HG03108 (cell line): ENCODE results near the gene IFNG.

Experiments
- ATAC-seq: cut with Tn5 transposase; IDR thresholded peaks from one replicate; pipeline ENCODE4 v1.9.1; 2021; ENCODE audit warnings: moderate library complexity; ENCODE audit not compliant: unreplicated experiment

IFNG gene

DNA sequence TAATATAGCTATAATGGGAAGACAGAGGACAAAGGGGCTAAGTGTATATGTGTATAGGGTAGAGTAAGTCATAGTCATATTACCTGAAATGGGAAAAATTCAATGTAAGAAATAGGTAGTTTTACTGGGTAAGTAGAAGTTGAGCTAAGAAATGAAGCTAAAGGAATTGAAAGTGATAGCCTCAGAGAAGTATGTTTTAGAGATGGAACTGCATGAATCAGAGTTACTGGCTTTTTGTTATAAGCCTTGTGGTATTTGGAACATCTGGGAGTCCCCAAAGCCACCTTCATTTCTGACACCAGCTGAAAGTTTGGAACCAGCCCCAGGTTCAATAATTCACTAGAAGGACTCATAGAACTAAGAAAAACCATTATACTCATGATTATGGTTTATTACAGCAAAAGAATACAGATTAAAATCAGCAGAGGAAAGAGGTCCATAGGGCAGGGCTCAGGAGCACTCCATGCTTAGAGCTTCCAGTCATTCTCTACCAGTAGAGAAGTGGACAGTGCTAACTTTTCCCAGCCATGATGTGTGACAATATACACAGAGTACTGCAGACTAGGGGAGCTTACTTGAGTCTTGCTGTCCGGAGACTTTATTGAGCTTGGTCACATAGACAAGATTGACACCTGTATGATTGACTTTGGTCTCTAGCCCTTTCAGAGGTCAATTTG lies 9.8 kb upstream of the IFNG start:
- ATAC-seq: no peak

DNA sequence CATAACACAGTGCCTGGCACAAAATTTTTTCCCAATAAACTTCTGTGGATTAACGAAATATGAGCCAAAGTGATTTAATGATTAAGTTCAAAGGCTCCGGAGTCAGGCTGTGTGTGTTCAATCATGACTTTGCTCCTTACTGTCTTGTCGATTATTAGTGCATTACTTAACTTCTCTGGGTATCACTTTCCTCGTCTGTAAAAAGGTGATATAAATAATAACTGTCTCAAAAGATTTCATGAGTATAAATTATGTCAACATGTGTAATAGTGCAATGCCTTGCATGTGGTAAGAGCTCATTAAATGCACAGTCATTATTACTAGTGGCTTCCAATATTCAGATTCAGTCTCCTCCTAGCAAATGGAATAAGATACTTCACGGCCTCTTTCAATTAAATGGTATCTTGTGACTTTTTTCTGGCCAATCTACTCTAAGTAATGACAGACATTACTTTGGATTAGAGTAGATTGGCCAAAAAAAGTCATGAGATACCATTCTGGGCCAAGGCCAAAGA lies 6.8 kb upstream of the IFNG start:
- ATAC-seq: no peak

DNA sequence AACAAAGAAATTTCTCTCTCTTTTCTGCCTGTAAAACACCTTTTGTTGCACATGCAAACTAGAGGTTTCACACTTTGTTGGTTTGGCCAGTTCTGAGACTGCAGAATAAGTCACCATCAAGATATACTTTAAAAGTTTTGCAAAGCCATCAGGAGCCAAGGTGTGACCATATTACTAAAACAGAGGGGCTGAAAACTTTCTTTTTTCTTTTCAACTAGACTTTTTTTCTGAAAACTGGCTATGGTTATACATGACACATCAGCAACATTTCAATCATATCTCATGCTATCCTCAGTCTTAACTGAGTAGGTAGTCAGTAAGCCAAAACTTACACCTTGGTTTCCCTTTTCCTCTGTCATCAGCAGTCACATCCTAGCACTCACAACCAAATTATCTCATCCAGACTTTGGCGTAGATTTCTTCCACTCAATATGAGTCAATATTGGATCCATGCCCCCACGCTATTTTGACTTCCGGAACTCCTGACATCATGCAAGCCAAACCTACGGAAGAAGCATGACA lies 4.1 kb upstream of the IFNG start:
- peak; percentile 52 for ATAC-seq

- no peak for ATAC-seq
These were observed 2.8 kb upstream of the IFNG start for GRCh38 chr12:68162374-68162773.

- no peak for ATAC-seq
These were observed 1.1 kb downstream of the IFNG start for GRCh38 chr12:68158432-68158831.

DNA sequence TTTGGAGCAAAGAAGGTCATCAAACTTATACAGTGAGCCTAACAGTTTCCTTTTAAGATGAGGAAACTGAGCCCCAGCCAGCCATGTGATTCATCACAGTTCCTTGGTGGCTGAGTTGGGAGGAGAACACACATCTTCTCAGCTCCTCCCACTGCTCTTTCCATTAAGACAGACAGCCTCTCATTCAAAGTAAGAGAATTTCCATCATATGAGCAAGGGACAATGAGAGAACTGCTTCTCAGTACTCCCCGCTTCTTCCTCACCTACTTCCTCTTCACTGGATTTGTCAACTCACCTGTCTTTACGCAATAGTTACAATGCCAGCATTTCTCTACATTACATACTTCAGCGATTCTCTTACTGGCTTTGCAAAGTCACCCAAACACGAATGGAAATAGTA lies 2.2 kb downstream of the IFNG start:
- no peak for ATAC-seq

DNA sequence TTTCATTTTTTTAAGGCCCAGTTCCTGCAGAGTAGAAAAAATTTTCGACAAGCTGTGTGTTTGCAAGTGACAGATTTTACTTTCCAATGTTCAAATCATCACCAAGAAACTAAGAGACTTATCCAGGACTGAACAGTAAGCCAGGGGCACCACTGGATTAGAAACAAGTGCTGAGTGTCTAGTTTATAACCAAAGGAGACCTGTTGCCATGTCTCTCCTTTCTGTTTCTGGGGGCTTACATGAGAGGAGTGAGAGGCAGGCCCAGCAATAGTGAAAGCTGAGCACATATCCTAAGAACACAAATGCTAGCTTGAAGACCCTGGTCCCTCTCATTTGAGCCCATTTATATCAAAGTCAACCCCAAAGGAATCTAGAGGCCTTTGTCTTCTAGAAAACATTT lies 2.9 kb downstream of the IFNG start:
- no peak for ATAC-seq

- no peak for ATAC-seq
These were observed 4.8 kb downstream of the IFNG start for GRCh38 chr12:68154779-68155178.

GRCh38 chr12:68148261-68148951 lies 11.1 kb downstream of the IFNG start:
- no peak for ATAC-seq

DNA sequence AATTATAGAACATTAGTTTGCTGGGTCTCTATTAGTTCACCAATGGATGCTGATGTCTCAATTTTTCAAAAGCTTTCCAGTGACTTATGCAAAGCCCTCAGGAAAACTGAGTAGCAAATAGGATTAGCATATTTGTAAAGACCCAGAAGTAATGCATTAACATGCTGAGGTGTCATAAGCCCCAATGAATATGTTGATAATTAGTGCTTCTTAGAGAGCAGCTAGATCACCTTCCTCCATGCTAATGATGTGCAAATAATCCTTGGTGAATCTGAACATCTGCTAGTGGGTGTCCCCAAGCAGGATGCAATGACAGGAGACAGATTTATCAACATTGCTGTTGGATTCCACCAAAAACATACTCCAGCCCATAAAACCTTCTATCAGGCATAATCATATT lies 19.0 kb downstream of the IFNG start:
- no peak for ATAC-seq

DNA sequence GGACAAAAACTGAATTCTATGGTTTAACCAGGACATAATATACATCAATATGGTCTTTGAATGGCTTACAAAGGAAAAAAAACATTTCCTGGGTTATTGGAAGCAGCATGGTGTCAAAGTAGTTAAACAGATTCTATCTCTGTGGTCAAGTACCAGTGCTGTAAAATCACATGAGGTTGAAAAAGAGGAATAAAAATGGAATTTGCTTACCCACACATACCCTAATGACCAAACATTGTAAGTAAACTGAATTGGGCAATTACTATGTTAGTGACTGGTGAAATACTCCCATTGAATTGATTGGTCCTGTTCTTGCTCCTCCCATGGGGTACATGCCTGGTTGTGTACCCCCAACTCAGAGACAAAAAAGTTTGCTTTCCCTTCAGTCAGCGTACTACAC lies 19.6 kb downstream of the IFNG start:
- no peak for ATAC-seq

- ATAC-seq: no peak
These were observed 20.5 kb downstream of the IFNG start for GRCh38 chr12:68139001-68139400.

GRCh38 chr12:68138480-68138879 lies 21.1 kb downstream of the IFNG start:
- ATAC-seq: no peak

GRCh38 chr12:68137335-68137830 lies 22.2 kb downstream of the IFNG start:
- no peak for ATAC-seq

- no peak for ATAC-seq
These were observed 24.0 kb downstream of the IFNG start for GRCh38 chr12:68135520-68135919.

- no peak for ATAC-seq
These were observed 27.6 kb downstream of the IFNG start for GRCh38 chr12:68131867-68132414.

- no peak for ATAC-seq
These were observed 29.6 kb downstream of the IFNG start for GRCh38 chr12:68129979-68130378.

- no peak for ATAC-seq
These were observed 37.2 kb downstream of the IFNG start for GRCh38 chr12:68122236-68122920.

DNA sequence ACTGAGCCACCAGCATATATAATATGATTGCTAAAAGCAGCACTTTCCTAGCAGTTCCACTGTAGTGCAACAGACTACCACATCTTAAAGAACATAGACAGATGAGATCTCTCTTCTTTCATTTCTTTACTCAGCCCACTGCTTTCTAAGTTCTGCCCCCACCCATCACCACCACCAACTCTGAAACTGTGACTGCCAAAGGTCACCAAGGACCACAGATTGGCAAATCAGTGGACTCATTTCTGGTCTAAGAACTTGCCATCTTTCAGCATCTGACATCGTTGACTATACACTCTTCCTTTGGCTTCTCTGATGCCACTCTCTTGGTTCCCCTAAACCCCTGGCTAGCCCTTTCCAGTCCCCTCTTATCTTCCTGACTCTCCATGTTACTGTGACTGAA lies 38.4 kb downstream of the IFNG start:
- no peak for ATAC-seq

GRCh38 chr12:68119724-68120211 lies 39.8 kb downstream of the IFNG start:
- peak; percentile 87 for ATAC-seq

DNA sequence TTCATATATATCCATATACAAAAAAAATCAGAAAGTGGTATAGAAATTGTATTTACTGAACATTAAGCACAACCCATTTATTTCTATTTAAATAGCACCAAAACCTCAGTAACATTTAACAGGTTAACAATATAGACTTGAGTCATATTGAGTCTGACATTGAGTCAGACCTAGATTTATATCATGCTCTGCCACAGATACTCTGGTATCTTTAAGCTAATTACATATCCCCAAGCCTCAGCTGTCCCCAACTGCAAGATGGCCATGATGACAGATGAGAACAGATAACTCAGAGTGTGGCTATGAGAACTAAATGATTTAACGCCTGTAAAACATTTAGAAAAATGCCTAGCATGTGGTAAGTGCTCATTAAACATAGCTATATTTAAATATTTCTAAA lies 40.3 kb downstream of the IFNG start:
- peak; percentile 29 for ATAC-seq
